Measurements from ENCODE around the gene PRKCH. TPM values are rescaled to one million over a fixed set of nuclear protein-coding genes. Genes with fewer than 3 reads are reported as not detected.

The PRKCH gene
- total RNA-seq, 1 donor from 2014 or later, result 9.0 TPM

- DNase-seq (ENCODE audit: low spot score in 2 of 2, unreplicated experiment in 2 of 2), result no peak
- Mint-ChIP-seq H3K36me3 (peaks cover 2% of the 10 kb centered on the region), H3K4me1 (peaks cover 13% of the 10 kb centered on the region), H3K27me3 (ENCODE audit: low read depth) (peaks cover 47% of the 10 kb centered on the region), H3K9me3 (peaks cover 7% of the 10 kb centered on the region), H3K27ac (no peak overlapping the region), H3K4me3 (no peak overlapping the region)
- no peak for TF ChIP-seq CTCF (IDR thresholded peaks at IDR 0.05; ENCODE audit: unreplicated experiment)
These were observed 4.8 kb downstream of the PRKCH start for GRCh38 chr14:61326146-61326545.

GRCh38 chr14:61326847-61327246 is 5.5 kb downstream of the PRKCH start:
- H3K27me3 Mint-ChIP-seq (ENCODE audit: low read depth), result peaks cover 45% of the 10 kb centered on the region
- H3K27ac Mint-ChIP-seq, result no peak overlapping the region
- H3K9me3 Mint-ChIP-seq, result peaks cover 7% of the 10 kb centered on the region
- H3K4me3 Mint-ChIP-seq, result no peak overlapping the region
- peaks cover 2% of the 10 kb centered on the region for H3K36me3 Mint-ChIP-seq
- peaks cover 15% of the 10 kb centered on the region for H3K4me1 Mint-ChIP-seq
- DNase-seq (ENCODE audit: low spot score in 2 of 2, unreplicated experiment in 2 of 2), result no peak
- TF ChIP-seq CTCF (IDR thresholded peaks at IDR 0.05; ENCODE audit: unreplicated experiment), result no peak

DNA sequence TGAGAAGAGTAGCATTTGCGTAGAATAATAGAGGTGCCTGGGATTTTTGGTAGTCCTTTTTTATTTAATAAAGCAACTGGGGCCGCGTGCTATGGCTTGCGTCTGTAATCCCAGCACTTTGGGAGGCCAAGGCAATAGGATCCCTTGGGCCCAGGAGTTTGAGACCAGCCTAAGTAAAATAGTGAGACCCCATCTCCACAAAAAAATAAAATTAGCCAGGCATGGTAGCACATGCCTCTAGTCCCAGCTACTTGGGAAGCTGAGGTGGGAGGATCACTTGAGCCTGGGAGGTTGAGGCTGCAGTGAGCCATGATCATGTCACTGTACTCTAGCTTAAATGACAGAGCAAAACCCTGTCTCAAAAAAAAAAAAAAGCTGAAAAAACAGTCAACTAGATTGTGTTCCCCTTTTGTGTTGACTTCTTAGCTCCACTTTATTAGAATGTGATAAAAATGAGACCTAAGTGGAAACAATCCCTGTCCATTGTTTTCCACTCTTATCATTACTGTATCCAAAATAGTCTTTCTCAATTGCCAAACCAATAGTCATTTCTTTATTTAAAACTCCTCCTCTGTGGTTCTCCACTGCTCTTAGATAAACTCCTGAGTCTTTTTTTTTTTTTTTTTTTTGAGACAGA is 7.4 kb downstream of the PRKCH start:
- Mint-ChIP-seq H3K4me3 (no peak overlapping the region), H3K9me3 (peaks cover 7% of the 10 kb centered on the region), H3K27me3 (ENCODE audit: low read depth) (peaks cover 30% of the 10 kb centered on the region), H3K27ac (no peak overlapping the region), H3K4me1 (peaks cover 20% of the 10 kb centered on the region), H3K36me3 (peaks cover 2% of the 10 kb centered on the region)
- no peak for DNase-seq (ENCODE audit: low spot score in 2 of 2, unreplicated experiment in 2 of 2)
- TF ChIP-seq CTCF (IDR thresholded peaks at IDR 0.05; ENCODE audit: unreplicated experiment), result no peak

GRCh38 chr14:61329478-61330051 is 8.2 kb downstream of the PRKCH start:
- Mint-ChIP-seq H3K4me1 (peaks cover 22% of the 10 kb centered on the region), H3K9me3 (peaks cover 7% of the 10 kb centered on the region), H3K36me3 (peaks cover 2% of the 10 kb centered on the region), H3K4me3 (no peak overlapping the region), H3K27me3 (ENCODE audit: low read depth) (peaks cover 32% of the 10 kb centered on the region), H3K27ac (no peak overlapping the region)
- no peak for DNase-seq (ENCODE audit: low spot score in 2 of 2, unreplicated experiment in 2 of 2)
- no peak for TF ChIP-seq CTCF (IDR thresholded peaks at IDR 0.05; ENCODE audit: unreplicated experiment)

DNA sequence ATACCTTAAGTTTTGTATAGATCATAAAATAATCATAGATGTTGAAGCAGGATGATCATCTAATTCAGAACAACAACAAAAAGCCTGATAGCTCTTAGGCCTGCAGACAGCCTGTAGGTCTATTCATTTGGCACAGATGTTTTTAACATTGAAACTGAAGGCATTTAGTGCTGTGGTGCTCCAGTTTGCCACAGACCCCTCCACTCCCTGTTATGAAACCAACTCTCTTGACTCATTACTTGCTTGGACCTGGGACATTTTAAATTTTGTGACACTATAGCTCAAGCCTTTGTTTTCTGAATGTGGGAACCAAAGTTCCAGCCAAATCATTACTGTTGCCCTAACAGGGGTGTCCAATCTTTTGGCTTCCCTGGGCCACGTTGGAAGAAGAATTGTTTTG is 9.1 kb downstream of the PRKCH start:
- H3K36me3 Mint-ChIP-seq, result peaks cover under 1% of the 10 kb centered on the region

More for the DNA sequence above, 9.1 kb downstream of the PRKCH start:
- H3K4me3 Mint-ChIP-seq, result no peak overlapping the region
- peaks cover 6% of the 10 kb centered on the region for H3K9me3 Mint-ChIP-seq
- no peak for DNase-seq (ENCODE audit: low spot score in 2 of 2, unreplicated experiment in 2 of 2)
- no peak overlapping the region for H3K27ac Mint-ChIP-seq
- H3K4me1 Mint-ChIP-seq, result peaks cover 22% of the 10 kb centered on the region
- H3K27me3 Mint-ChIP-seq (ENCODE audit: low read depth), result peaks cover 30% of the 10 kb centered on the region
- no peak for TF ChIP-seq CTCF (IDR thresholded peaks at IDR 0.05; ENCODE audit: unreplicated experiment)
